HL-60 (cell line): Measurements from ENCODE around the gene DAB2IP.

Experiments used
- DNase-seq, 2 experiments: peaks; one replicate each; pipeline ENCODE4 v3.0.0-alpha.2; 2010 to 2020; ENCODE audit warnings: low read depth in 1 of 2, low spot score in 1 of 2
- H3K27ac ChIP-seq: fragments of 250-450 bp; sonication (Bioruptor Pico); replicated peaks from 2 replicates; pipeline ENCODE4 v1.5.1; 2020; ENCODE audit warnings: mild to moderate bottlenecking, moderate library complexity
- H3K27me3 ChIP-seq: fragments of 250-450 bp; sonication (Bioruptor Pico); 2 replicates; pipeline ENCODE4 v1.5.1; 2021; ENCODE audit warnings: mild to moderate bottlenecking, moderate library complexity; ENCODE audit not compliant: insufficient read depth, poor library complexity, severe bottlenecking
- H3K4me3 ChIP-seq: replicated peaks from 2 replicates; pipeline ENCODE4 v1.5.1; 2011; ENCODE audit warnings: mild to moderate bottlenecking, control low read depth, low read length; ENCODE audit not compliant: insufficient read depth
- CTCF ChIP-seq: IDR thresholded peaks from one replicate; pipeline ENCODE4 v1.5.1; 2011; ENCODE audit warnings: low read length, control low read depth, inconsistent platforms; ENCODE audit not compliant: insufficient read depth
- GABPA ChIP-seq: IDR thresholded peaks from 2 replicates; pipeline ENCODE4 v1.6.1; 2012; ENCODE audit warnings: low read depth
- POLR2AphosphoS5 ChIP-seq: IDR thresholded peaks from 2 replicates; pipeline ENCODE4 v1.6.1; 2012; ENCODE audit warnings: low read depth
- REST ChIP-seq: IDR thresholded peaks from 2 replicates; pipeline ENCODE4 v1.6.1; 2012; ENCODE audit warnings: low read depth; ENCODE audit not compliant: insufficient replicate concordance
- SPI1 ChIP-seq: IDR thresholded peaks from 2 replicates; pipeline ENCODE4 v1.6.1; 2012; ENCODE audit warnings: low read depth, mild to moderate bottlenecking, borderline replicate concordance

DAB2IP gene

GRCh38 chr9:121674952-121675351 is 23.5 kb downstream of the DAB2IP start:
- H3K4me3 ChIP-seq = no peak overlapping the region
- TF ChIP-seq CTCF (no peak), GABPA (no peak), SPI1 (no peak), REST (no peak), POLR2AphosphoS5 (no peak)
- peaks cover 12% of the 10 kb centered on the region for H3K27me3 ChIP-seq
- no peak overlapping the region for H3K27ac ChIP-seq
- DNase-seq = no peak

GRCh38 chr9:121675381-121675780 is 23.9 kb downstream of the DAB2IP start:
- no peak for TF ChIP-seq GABPA
- no peak for TF ChIP-seq CTCF
- no peak for TF ChIP-seq POLR2AphosphoS5
- no peak for TF ChIP-seq SPI1
- TF ChIP-seq REST = no peak

GRCh38 chr9:121675969-121676822 is 24.8 kb downstream of the DAB2IP start:
- Histone ChIP-seq H3K27me3 (peaks cover 12% of the 10 kb centered on the region), H3K4me3 (no peak overlapping the region), H3K27ac (no peak overlapping the region)
- TF ChIP-seq SPI1 (no peak), REST (no peak), GABPA (no peak), POLR2AphosphoS5 (no peak), CTCF (no peak)
- DNase-seq = no peak

More at GRCh38 chr9:121675381-121675780, 23.9 kb downstream of the DAB2IP start:
- peaks cover 12% of the 10 kb centered on the region for H3K27me3 ChIP-seq
- no peak overlapping the region for H3K4me3 ChIP-seq
- H3K27ac ChIP-seq = no peak overlapping the region
- DNase-seq = no peak
